SK-N-SH treated with all-trans-retinoic acid at 6 μM for 48 hours (cell line): ENCODE results near the gene IL22RA2.

ENCODE experiments used
- ATAC-seq: fragments of 200-7000 bp; cut with Tn5 transposase; 3 replicates; pipeline ENCODE4 v1.9.1; 2020; ENCODE audit warnings: mild to moderate bottlenecking, moderate library complexity
- ARNTL ChIP-seq: fragments of 450-650 bp; formaldehyde crosslinking; IDR thresholded peaks from 2 replicates; pipeline ENCODE4 v1.5.0; 2020; ENCODE audit warnings: low read depth, mild to moderate bottlenecking, moderate library complexity, borderline replicate concordance
- BACH2 ChIP-seq: fragments of 250-450 bp; sonication (Bioruptor Pico); IDR thresholded peaks from 2 replicates; pipeline ENCODE4 v1.9.0; 2021; ENCODE audit warnings: mild to moderate bottlenecking, borderline replicate concordance
- CREB5 ChIP-seq: fragments of 250-450 bp; sonication (Bioruptor Pico); IDR thresholded peaks from 2 replicates; pipeline ENCODE4 v1.5.1; 2020; ENCODE audit warnings: low read depth, mild to moderate bottlenecking, moderate library complexity
- CSDC2 ChIP-seq: fragments of 250-450 bp; sonication (Bioruptor Pico); IDR thresholded peaks from 2 replicates; pipeline ENCODE4 v1.5.0; 2020; ENCODE audit warnings: mild to moderate bottlenecking, moderate library complexity
- CSRNP3 ChIP-seq: fragments of 250-450 bp; sonication (Bioruptor Pico); IDR thresholded peaks from 2 replicates; pipeline ENCODE4 v1.5.1; 2021; ENCODE audit warnings: mild to moderate bottlenecking, moderate library complexity
- ESRRG ChIP-seq: fragments of 250-450 bp; sonication (Bioruptor Pico); IDR thresholded peaks from 2 replicates; pipeline ENCODE4 v1.6.1; 2021; ENCODE audit warnings: mild to moderate bottlenecking
- GLIS3 ChIP-seq: fragments of 250-450 bp; sonication (Bioruptor Pico); IDR thresholded peaks from 2 replicates; pipeline ENCODE4 v1.5.0; 2020; ENCODE audit warnings: mild to moderate bottlenecking, moderate library complexity
- ISL1 ChIP-seq: fragments of 250-450 bp; sonication (Bioruptor Pico); IDR thresholded peaks from 2 replicates; pipeline ENCODE4 v2.1.2; 2022; ENCODE audit warnings: mild to moderate bottlenecking, moderate library complexity
- OSR1 ChIP-seq: fragments of 250-450 bp; sonication (Bioruptor Pico); IDR thresholded peaks from 2 replicates; pipeline ENCODE4 v1.8.0; 2022; ENCODE audit warnings: moderate library complexity, mild to moderate bottlenecking, inconsistent platforms
- PATZ1 ChIP-seq: fragments of 250-450 bp; sonication (Bioruptor Pico); IDR thresholded peaks from 2 replicates; pipeline ENCODE4 v1.8.0; 2020; ENCODE audit warnings: mild to moderate bottlenecking, moderate library complexity, borderline replicate concordance
- POU6F1 ChIP-seq: fragments of 250-450 bp; sonication (Bioruptor Pico); IDR thresholded peaks from 2 replicates; pipeline ENCODE4 v1.8.0; 2021; ENCODE audit warnings: low read depth, mild to moderate bottlenecking, moderate library complexity, borderline replicate concordance
- PPARA ChIP-seq: fragments of 250-450 bp; sonication (Bioruptor Pico); IDR thresholded peaks from 2 replicates; pipeline ENCODE4 v1.5.0; 2020; ENCODE audit warnings: mild to moderate bottlenecking, borderline replicate concordance
- RARB ChIP-seq: fragments of 250-450 bp; sonication (Bioruptor Pico); IDR thresholded peaks from 2 replicates; pipeline ENCODE4 v1.8.0; 2021; ENCODE audit warnings: mild to moderate bottlenecking, moderate library complexity
- SNAI2 ChIP-seq: fragments of 250-450 bp; sonication (Bioruptor Pico); IDR thresholded peaks from 2 replicates; pipeline ENCODE4 v1.5.0; 2020; ENCODE audit warnings: mild to moderate bottlenecking, moderate library complexity
- TCF4 ChIP-seq: fragments of 250-450 bp; sonication (Bioruptor Pico); IDR thresholded peaks from 2 replicates; pipeline ENCODE4 v1.8.0; 2021; ENCODE audit warnings: mild to moderate bottlenecking, moderate library complexity, borderline replicate concordance
- TOX ChIP-seq: fragments of 250-450 bp; sonication (Bioruptor Pico); IDR thresholded peaks from 2 replicates; pipeline ENCODE4 v1.8.0; 2021; ENCODE audit warnings: mild to moderate bottlenecking, moderate library complexity, borderline replicate concordance
- TSHZ2 ChIP-seq: fragments of 250-450 bp; sonication (Bioruptor Pico); IDR thresholded peaks from 2 replicates; pipeline ENCODE4 v1.5.0; 2020; ENCODE audit warnings: mild to moderate bottlenecking, moderate library complexity
- ZC3H10 ChIP-seq: fragments of 250-450 bp; sonication (Bioruptor Pico); IDR thresholded peaks from 2 replicates; pipeline ENCODE4 v1.5.1; 2021; ENCODE audit warnings: mild to moderate bottlenecking, moderate library complexity
- ZFP3 ChIP-seq: fragments of 250-450 bp; sonication (Bioruptor Pico); IDR thresholded peaks from 2 replicates; pipeline ENCODE4 v1.5.0; 2020; ENCODE audit warnings: mild to moderate bottlenecking, moderate library complexity
- ZFP30 ChIP-seq: fragments of 450-650 bp; formaldehyde crosslinking; IDR thresholded peaks from 2 replicates; pipeline ENCODE4 v1.5.0; 2022; ENCODE audit warnings: mild to moderate bottlenecking, moderate library complexity
- ZNF565 ChIP-seq: fragments of 450-650 bp; formaldehyde crosslinking; conservative IDR thresholded peaks from 2 replicates; pipeline ENCODE4 v1.5.0; 2020; ENCODE audit warnings: low read depth, mild to moderate bottlenecking, moderate library complexity
- ZNF70 ChIP-seq: fragments of 450-650 bp; formaldehyde crosslinking; IDR thresholded peaks from 2 replicates; pipeline ENCODE4 v1.5.0; 2020; ENCODE audit warnings: mild to moderate bottlenecking, moderate library complexity
- ZNF8 ChIP-seq: fragments of 450-650 bp; formaldehyde crosslinking; IDR thresholded peaks from 2 replicates; pipeline ENCODE4 v1.5.0; 2020; ENCODE audit warnings: mild to moderate bottlenecking, moderate library complexity

Gene IL22RA2

GRCh38 chr6:137123078-137123477 lies 50.4 kb downstream of the IL22RA2 start:
- TF ChIP-seq OSR1 (CRISPR knock-in tag) (no peak), PPARA (CRISPR knock-in tag) (no peak), TSHZ2 (CRISPR knock-in tag) (no peak), PATZ1 (no peak), SNAI2 (CRISPR knock-in tag) (no peak), POU6F1 (no peak), ISL1 (no peak), ZNF70 (CRISPR knock-in tag) (no peak), GLIS3 (CRISPR knock-in tag) (no peak), ZFP30 (CRISPR knock-in tag) (no peak), CSDC2 (CRISPR knock-in tag) (no peak), ZC3H10 (no peak), ZNF8 (CRISPR knock-in tag) (no peak)
- no peak for ATAC-seq

GRCh38 chr6:137122612-137123011 lies 50.8 kb downstream of the IL22RA2 start:
- TF ChIP-seq ZFP3 (CRISPR knock-in tag) (no peak), ZNF565 (CRISPR knock-in tag) (no peak), TSHZ2 (CRISPR knock-in tag) (no peak), ZFP30 (CRISPR knock-in tag) (no peak), ESRRG (CRISPR knock-in tag) (no peak), ZNF8 (CRISPR knock-in tag) (no peak), PPARA (CRISPR knock-in tag) (no peak), TCF4 (CRISPR knock-in tag) (no peak), CREB5 (CRISPR knock-in tag) (no peak), POU6F1 (no peak), BACH2 (no peak), ZNF70 (CRISPR knock-in tag) (no peak), GLIS3 (CRISPR knock-in tag) (no peak), ISL1 (no peak), TOX (CRISPR knock-in tag) (no peak), SNAI2 (CRISPR knock-in tag) (no peak), RARB (CRISPR knock-in tag) (no peak), CSRNP3 (CRISPR knock-in tag) (no peak), ARNTL (CRISPR knock-in tag) (no peak), PATZ1 (no peak)

More at GRCh38 chr6:137122612-137123011, 50.8 kb downstream of the IL22RA2 start:
- ATAC-seq: no peak
